ENCODE measurements around the gene BCL6B. TPM values are rescaled to one million over a fixed set of nuclear protein-coding genes. Genes with fewer than 3 reads are reported as not detected.

The BCL6B gene
- total RNA-seq, 2 experiments from 2014 or later: 0.36 to 0.54 TPM

DNA sequence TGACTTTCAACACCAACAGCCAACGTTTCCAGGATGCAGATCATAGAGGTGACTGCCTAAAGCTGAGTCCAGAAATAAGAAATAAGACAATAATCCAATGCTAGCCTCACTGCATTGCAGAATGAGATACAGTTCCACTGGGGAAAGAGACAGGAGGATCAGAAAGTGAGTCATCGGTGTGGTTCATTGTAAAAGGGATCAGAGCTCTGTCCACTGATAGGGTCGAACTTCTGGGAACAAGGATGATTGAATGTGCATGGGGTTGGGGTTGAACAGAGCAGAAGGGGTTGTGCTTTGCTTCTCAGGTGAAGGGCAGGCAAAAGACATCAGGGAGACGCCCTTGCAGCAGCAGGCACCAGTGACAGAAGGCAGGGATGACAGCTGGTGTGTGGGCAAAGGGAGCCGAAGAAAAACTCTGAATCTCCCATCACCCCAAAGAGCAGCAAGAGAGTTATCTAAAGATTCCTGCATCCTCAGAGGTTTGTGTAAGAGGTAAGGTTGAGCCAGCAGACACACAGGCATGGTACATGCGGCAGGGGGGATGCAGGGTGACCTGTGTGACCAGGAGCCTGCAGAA, 40.8 kb downstream of the BCL6B start:
- no peaks in the 10 kb centered on the region for H3K36me3 Mint-ChIP-seq
- H3K9me3 Mint-ChIP-seq: peaks cover 5% of the 10 kb centered on the region
- POLR2A ChIA-PET: no interaction called here
- DNase-seq (no peak), ATAC-seq (ENCODE audit: low read depth) (no peak)
- no peak overlapping the region for H3K27ac Mint-ChIP-seq
- H3K4me3 Mint-ChIP-seq: no peak overlapping the region
- no peaks in the 10 kb centered on the region for H3K27me3 Mint-ChIP-seq
- H3K4me1 Mint-ChIP-seq: peaks cover 1% of the 10 kb centered on the region

- POLR2A ChIA-PET: no interaction called here
- DNase-seq (no peak), ATAC-seq (ENCODE audit: low read depth) (no peak)
- peaks cover 6% of the 10 kb centered on the region for H3K9me3 Mint-ChIP-seq
- H3K4me3 Mint-ChIP-seq: no peak overlapping the region
- no peaks in the 10 kb centered on the region for H3K36me3 Mint-ChIP-seq
- H3K27me3 Mint-ChIP-seq: no peaks in the 10 kb centered on the region
- no peak overlapping the region for H3K27ac Mint-ChIP-seq
- H3K4me1 Mint-ChIP-seq: peaks cover 1% of the 10 kb centered on the region
Observed at GRCh38 chr17:7064261-7064660, 41.4 kb downstream of the BCL6B start.

GRCh38 chr17:7067198-7067597, 44.3 kb downstream of the BCL6B start:
- H3K27me3 Mint-ChIP-seq: peaks cover 7% of the 10 kb centered on the region
- H3K27ac Mint-ChIP-seq: no peak overlapping the region
- H3K9me3 Mint-ChIP-seq: peaks cover 6% of the 10 kb centered on the region
- no peaks in the 10 kb centered on the region for H3K36me3 Mint-ChIP-seq
- POLR2A ChIA-PET: no interaction called here
- ATAC-seq (ENCODE audit: low read depth) (no peak), DNase-seq (no peak)
- no peak overlapping the region for H3K4me3 Mint-ChIP-seq
- no peaks in the 10 kb centered on the region for H3K4me1 Mint-ChIP-seq

- Mint-ChIP-seq H3K36me3 (no peaks in the 10 kb centered on the region), H3K4me3 (no peak overlapping the region), H3K27ac (no peak overlapping the region), H3K4me1 (no peaks in the 10 kb centered on the region), H3K9me3 (peaks cover 6% of the 10 kb centered on the region), H3K27me3 (peaks cover 11% of the 10 kb centered on the region)
- POLR2A ChIA-PET: no interaction called here
- no peak for DNase-seq
- no peak for ATAC-seq (ENCODE audit: low read depth)
Observed at GRCh38 chr17:7068268-7068667, 45.4 kb downstream of the BCL6B start.

DNA sequence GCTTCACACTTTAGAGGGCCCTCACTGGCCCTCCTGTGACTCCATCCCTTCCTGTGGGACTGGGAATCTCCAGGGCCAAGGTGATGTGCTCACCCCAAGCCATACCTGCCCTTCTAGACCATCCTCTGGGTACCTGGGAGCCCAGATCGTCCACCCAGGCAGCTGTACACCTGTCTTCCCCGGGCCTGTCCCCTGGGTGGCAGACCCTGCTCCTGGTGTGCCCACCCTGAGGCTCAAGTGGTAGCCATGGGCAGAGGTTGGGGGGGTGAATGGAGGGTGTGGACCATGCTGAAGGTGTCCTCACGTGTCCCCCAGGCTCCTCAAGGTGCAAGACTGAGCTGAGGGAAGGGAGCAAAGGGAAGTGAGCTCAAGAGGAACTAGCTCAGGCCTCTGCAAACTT, 47.9 kb downstream of the BCL6B start:
- no peak overlapping the region for H3K4me3 Mint-ChIP-seq
- ATAC-seq (ENCODE audit: low read depth) (no peak), DNase-seq (no peak)
- no peaks in the 10 kb centered on the region for H3K36me3 Mint-ChIP-seq
- no peak overlapping the region for H3K27ac Mint-ChIP-seq
- H3K9me3 Mint-ChIP-seq: peaks cover 6% of the 10 kb centered on the region
- POLR2A ChIA-PET: no interaction called here
- H3K4me1 Mint-ChIP-seq: no peaks in the 10 kb centered on the region
- peaks cover 11% of the 10 kb centered on the region for H3K27me3 Mint-ChIP-seq

DNA sequence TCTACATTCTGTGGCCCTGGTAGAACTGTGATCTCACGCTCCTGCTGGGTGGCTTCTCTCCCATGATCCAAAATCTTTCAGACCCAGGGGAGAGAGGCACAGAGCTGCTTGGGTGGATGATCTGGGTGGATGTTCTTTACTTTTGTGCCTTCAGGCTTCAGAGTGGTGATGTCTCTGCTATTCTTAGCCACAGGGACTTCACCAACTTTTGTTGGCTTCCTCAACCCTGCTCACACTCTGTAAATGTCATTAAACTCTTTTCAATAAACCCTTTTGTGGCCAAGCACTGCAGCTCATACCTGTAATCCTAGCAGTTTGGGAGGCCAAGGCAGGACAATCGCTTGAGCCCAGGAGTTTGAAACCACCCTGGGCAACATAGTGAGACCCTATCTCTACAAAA, 49.6 kb downstream of the BCL6B start:
- POLR2A ChIA-PET: no interaction called here
- Mint-ChIP-seq H3K36me3 (no peaks in the 10 kb centered on the region), H3K9me3 (peaks cover 6% of the 10 kb centered on the region), H3K27ac (no peak overlapping the region), H3K4me3 (no peak overlapping the region), H3K27me3 (peaks cover 11% of the 10 kb centered on the region), H3K4me1 (no peaks in the 10 kb centered on the region)
- DNase-seq: no peak
- no peak for ATAC-seq (ENCODE audit: low read depth)

GRCh38 chr17:7074931-7075330, 52.1 kb downstream of the BCL6B start:
- Mint-ChIP-seq H3K27ac (no peak overlapping the region), H3K27me3 (peaks cover 13% of the 10 kb centered on the region), H3K4me1 (no peaks in the 10 kb centered on the region), H3K4me3 (no peak overlapping the region), H3K36me3 (no peaks in the 10 kb centered on the region), H3K9me3 (no peaks in the 10 kb centered on the region)
- ATAC-seq (ENCODE audit: low read depth): no peak
- POLR2A ChIA-PET: no interaction called here
- no peak for DNase-seq

DNA sequence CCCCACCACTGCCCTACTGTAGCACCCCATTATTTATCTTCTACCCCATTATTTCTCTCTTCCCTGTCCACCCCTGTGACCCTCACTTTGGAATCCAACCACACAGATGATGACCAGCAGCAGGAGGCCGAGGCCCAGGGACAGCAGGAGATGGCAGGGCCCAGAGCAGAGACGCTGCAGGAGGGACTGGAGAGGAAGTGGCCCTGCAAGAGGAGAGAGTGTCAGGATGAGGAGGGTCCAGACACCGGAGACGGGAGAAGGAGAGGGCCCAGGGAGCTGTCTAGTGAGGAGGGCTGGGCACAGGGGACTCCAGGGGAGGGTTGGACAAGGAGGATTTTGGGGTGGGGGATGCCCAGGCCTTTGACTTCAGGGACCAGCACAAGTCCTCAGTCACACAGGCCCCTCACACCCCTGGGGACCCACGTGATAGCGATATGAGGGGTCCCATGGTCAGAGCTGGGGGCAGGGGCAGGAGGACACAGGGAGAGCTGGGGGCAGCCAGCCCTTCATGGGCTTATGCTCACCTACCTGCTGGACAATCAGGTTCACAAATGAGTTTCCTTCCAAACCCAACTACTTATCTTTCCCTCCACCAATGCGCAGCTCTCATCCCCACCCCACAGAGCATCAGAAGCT, 55.2 kb downstream of the BCL6B start:
- ATAC-seq (ENCODE audit: low read depth) (no peak), DNase-seq (no peak)
- Mint-ChIP-seq H3K36me3 (no peaks in the 10 kb centered on the region), H3K27ac (no peak overlapping the region), H3K4me1 (peaks cover 9% of the 10 kb centered on the region), H3K27me3 (peaks cover 18% of the 10 kb centered on the region), H3K9me3 (peaks cover 2% of the 10 kb centered on the region), H3K4me3 (no peak overlapping the region)
- POLR2A ChIA-PET: no interaction called here

- DNase-seq (no peak), ATAC-seq (ENCODE audit: low read depth) (no peak)
- Mint-ChIP-seq H3K9me3 (peaks cover 2% of the 10 kb centered on the region), H3K27ac (no peak overlapping the region), H3K36me3 (no peaks in the 10 kb centered on the region), H3K27me3 (peaks cover 24% of the 10 kb centered on the region), H3K4me1 (peaks cover 9% of the 10 kb centered on the region), H3K4me3 (no peak overlapping the region)
- POLR2A ChIA-PET: no interaction called here
Observed at GRCh38 chr17:7078711-7079110, 55.9 kb downstream of the BCL6B start.

Other genes with a start within 250 kb of the BCL6B start
- gene FBXO39, start 246.8 kb upstream of the BCL6B start, total RNA-seq: under 1 TPM; 0.48 to 0.69 TPM
- not detected for gene TEKT1, start 191.3 kb upstream of the BCL6B start, total RNA-seq
- gene ALOX12, start 27.0 kb upstream of the BCL6B start, total RNA-seq: not detected
- 100 to 1,000 TPM; 114 to 128 TPM for gene RNASEK, start 10.4 kb upstream of the BCL6B start, total RNA-seq
- gene SLC16A13, start 13.0 kb downstream of the BCL6B start, total RNA-seq: 10 to 100 TPM; 15.8 to 16.0 TPM
- gene SLC16A11, start 21.0 kb downstream of the BCL6B start, total RNA-seq: 1 to 10 TPM; 1.2 to 1.7 TPM
- gene CLEC10A, start 57.2 kb downstream of the BCL6B start, total RNA-seq: under 1 TPM; 0.45 to 0.64 TPM
- gene ASGR2, start 91.8 kb downstream of the BCL6B start, total RNA-seq: not detected
- 1 to 10 TPM; 1.1 to 1.5 TPM for gene ASGR1, start 156.3 kb downstream of the BCL6B start, total RNA-seq
- 10 to 100 TPM; 21.2 to 22.4 TPM for gene DLG4, start 196.8 kb downstream of the BCL6B start, total RNA-seq
- 100 to 1,000 TPM; 417 to 434 TPM for gene ACADVL, start 196.9 kb downstream of the BCL6B start, total RNA-seq
- gene DVL2, start 211.5 kb downstream of the BCL6B start, total RNA-seq: 10 to 100 TPM; 62.1 to 67.3 TPM
- 10 to 100 TPM; 49.9 to 50.4 TPM for gene PHF23, start 216.4 kb downstream of the BCL6B start, total RNA-seq
- gene GABARAP, start 219.4 kb downstream of the BCL6B start, total RNA-seq: 100 to 1,000 TPM; 244 to 251 TPM
- gene CTDNEP1, start 228.7 kb downstream of the BCL6B start, total RNA-seq: 100 to 1,000 TPM; 157 to 160 TPM
- gene ELP5, start 229.2 kb downstream of the BCL6B start, total RNA-seq: 10 to 100 TPM; 49.5 to 52.0 TPM
- 1 to 10 TPM; 1.7 to 2.6 TPM for gene CLDN7, start 239.4 kb downstream of the BCL6B start, total RNA-seq

All from activated naive CD8-positive, alpha-beta T cell treated with anti-CD3 and anti-CD28 coated beads, Interleukin-2, amount 10 ng/mL, durations not matched to agents 7 days and 5 days (primary cell).